Gastroesophageal sphincter (tissue), 3 donors: ENCODE results near the gene DGLUCY.
"Not testable (repeated sequence)": the region's sequence is repeated elsewhere in the genome, so short reads cannot be mapped to it uniquely, and the experiment has no call there.

Experiments used
- CTCF ChIP-seq, 4 experiments: fragments of 200-600 bp in 2 of 4; fragments of 450-650 bp in 2 of 4; sonication (generic) in 1 of 4; IDR thresholded peaks; one replicate each; pipeline ENCODE4 v1.5.1; 2017 to 2019; ENCODE audit warnings: antibody characterized with exemption in 4 of 4, mild to moderate bottlenecking in 2 of 4, moderate library complexity in 2 of 4
- POLR2A ChIP-seq, 2 donors: fragments of 450-650 bp; IDR thresholded peaks; one replicate each; pipeline ENCODE4 v1.6.1; 2017; ENCODE audit warnings: antibody characterized with exemption in 2 of 2, mild to moderate bottlenecking in 2 of 2, moderate library complexity in 1 of 2

DNA sequence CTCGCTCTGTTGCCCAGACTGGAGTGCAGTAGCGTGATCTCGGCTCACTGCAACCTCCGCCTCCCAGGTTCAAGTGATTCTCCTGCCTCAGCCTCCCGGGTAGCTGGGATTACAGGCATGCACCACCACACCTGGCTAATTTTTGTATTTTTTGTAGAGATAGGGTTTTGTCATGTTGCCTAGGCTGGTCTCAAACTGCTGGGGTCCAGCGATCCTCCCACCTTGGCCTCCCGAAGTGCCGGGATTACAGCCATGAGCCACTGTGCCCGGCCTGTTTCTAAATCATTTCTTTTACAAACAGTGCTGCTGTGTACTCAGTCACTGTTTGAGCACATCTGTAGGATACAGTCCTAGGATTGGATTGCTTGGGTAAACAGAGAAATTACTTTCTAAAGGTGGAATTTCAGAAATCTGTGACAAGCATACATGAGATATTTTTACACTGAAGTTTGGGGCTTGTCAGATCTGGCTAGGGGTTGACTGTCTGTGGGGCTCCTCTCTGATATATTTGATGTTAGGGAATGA, 42.3 kb downstream of the DGLUCY start:
- TF ChIP-seq POLR2A, CTCF (IDR thresholded peaks at IDR 0.05): not testable (repeated sequence)
